ENCODE measurements around the gene EEF2K. TPM values are rescaled to one million over a fixed set of nuclear protein-coding genes. Genes with fewer than 3 reads are reported as not detected.

Gene EEF2K
- total and polyA plus RNA-seq, 4 donors: 5.6 to 40.8 (median 17.4) TPM

DNA sequence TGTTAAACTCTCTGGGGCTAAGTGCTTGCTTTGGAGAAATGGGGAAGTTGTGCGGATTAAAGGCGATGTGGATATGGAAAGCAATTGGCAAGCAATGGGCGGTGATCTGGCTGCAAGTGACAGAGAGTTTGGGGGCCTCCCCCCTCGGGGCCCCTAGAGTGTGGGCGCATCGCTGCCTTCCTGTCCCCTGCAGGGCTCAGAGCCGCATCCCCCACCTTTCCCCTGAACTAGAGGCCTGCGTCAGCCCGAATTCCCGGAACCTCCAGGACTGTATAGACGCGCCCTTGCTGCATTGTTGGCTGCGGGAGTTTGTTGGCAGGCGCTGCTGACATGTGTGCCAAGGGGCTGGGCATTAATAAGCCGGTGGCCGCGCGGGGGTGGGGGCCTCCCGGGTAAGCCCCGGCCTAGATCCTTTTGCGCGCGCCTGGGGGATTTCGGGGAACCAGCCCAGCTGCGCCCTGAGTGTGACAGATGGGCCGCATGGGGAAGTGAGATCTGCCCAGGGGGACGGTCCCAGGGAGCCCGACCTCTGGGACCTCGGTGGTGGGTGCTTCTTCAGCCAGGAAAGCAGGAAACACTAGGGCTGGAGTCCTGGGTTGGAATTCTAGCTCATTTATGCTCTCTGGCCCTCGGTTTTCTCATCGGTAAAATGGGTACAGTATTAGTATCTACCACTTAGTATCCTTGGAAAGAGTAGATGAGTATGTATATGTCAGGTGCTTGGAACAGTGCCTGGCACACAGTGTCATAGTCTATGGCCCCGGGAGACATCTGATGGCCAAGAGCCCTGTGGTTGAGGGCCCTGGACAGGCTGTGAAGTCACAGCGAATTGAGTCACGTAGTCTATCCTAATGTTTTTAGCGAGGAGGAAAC, 1.0 kb downstream of the EEF2K start:
- peak; percentile 55 for ATAC-seq (ENCODE audit: insufficient read depth, low FRiP score)

GRCh38 chr16:22207715-22208360, 1.8 kb downstream of the EEF2K start:
- WGBS, 2 donors: 55 to 72% methylated on average over 10 of the region's 10 CpGs
- no peaks in the 10 kb centered on the region for H3K27me3 ChIP-seq (ENCODE audit: control insufficient read depth in 3 of 3, insufficient read depth in 3 of 3, low read length in 2 of 3)
- peak overlapping the region; percentile 28 to 74 for H3K9ac ChIP-seq (ENCODE audit: insufficient read depth in 1 of 2, low read length in 2 of 2)
- H3K27ac ChIP-seq (ENCODE audit: low read depth in 1 of 2, low read length in 1 of 2): peak overlapping the region in 1 of 2 donors; percentile 96
- peaks cover 0 to 14% (median 8%) of the 10 kb centered on the region in 5 donors for H3K4me1 ChIP-seq (ENCODE audit: control insufficient read depth in 5 of 5, insufficient read depth in 5 of 5, low read length in 5 of 5)
- TF ChIP-seq, protein P1, sequence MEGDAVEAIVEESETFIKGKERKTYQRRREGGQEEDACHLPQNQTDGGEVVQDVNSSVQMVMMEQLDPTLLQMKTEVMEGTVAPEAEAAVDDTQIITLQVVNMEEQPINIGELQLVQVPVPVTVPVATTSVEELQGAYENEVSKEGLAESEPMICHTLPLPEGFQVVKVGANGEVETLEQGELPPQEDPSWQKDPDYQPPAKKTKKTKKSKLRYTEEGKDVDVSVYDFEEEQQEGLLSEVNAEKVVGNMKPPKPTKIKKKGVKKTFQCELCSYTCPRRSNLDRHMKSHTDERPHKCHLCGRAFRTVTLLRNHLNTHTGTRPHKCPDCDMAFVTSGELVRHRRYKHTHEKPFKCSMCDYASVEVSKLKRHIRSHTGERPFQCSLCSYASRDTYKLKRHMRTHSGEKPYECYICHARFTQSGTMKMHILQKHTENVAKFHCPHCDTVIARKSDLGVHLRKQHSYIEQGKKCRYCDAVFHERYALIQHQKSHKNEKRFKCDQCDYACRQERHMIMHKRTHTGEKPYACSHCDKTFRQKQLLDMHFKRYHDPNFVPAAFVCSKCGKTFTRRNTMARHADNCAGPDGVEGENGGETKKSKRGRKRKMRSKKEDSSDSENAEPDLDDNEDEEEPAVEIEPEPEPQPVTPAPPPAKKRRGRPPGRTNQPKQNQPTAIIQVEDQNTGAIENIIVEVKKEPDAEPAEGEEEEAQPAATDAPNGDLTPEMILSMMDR (IDR thresholded peaks at IDR 0.05; ENCODE audit: control extremely low read depth, extremely low read depth): no peak
- peak overlapping the region; percentile 78 for H3K4me3 ChIP-seq
- ATAC-seq (ENCODE audit: insufficient read depth, low FRiP score) (no peak), DNase-seq (no peak)
- H3K36me3 ChIP-seq (ENCODE audit: control insufficient read depth in 4 of 4, insufficient read depth in 4 of 4, low read length in 4 of 4): peaks cover 0 to 7% (median under 1%) of the 10 kb centered on the region in 4 donors
- H3K9me3 ChIP-seq (ENCODE audit: control insufficient read depth in 4 of 4, insufficient read depth in 3 of 4, low read length in 3 of 4): peaks cover 0 to 3% (median 0%) of the 10 kb centered on the region in 4 donors

More for the DNA sequence above, 1.0 kb downstream of the EEF2K start:
- WGBS, 2 donors: 6% methylated on average over 35 of the region's 35 CpGs
- no peaks in the 10 kb centered on the region for H3K27me3 ChIP-seq (ENCODE audit: control insufficient read depth in 3 of 3, insufficient read depth in 3 of 3, low read length in 2 of 3)
- peak overlapping the region; percentile 78 to 96 for H3K27ac ChIP-seq (ENCODE audit: low read depth in 1 of 2, low read length in 1 of 2)
- peaks cover 0 to 14% (median 8%) of the 10 kb centered on the region in 5 donors for H3K4me1 ChIP-seq (ENCODE audit: control insufficient read depth in 5 of 5, insufficient read depth in 5 of 5, low read length in 5 of 5)
- peaks cover 0 to 3% (median 0%) of the 10 kb centered on the region in 4 donors for H3K9me3 ChIP-seq (ENCODE audit: control insufficient read depth in 4 of 4, insufficient read depth in 3 of 4, low read length in 3 of 4)
- DNase-seq: peak; percentile 83 to 84 (median 83)
- H3K4me3 ChIP-seq: peak overlapping the region; percentile 78
- TF ChIP-seq, protein P1 (IDR thresholded peaks at IDR 0.05; ENCODE audit: control extremely low read depth, extremely low read depth): no peak
- peaks cover 0 to 7% (median 0%) of the 10 kb centered on the region in 4 donors for H3K36me3 ChIP-seq (ENCODE audit: control insufficient read depth in 4 of 4, insufficient read depth in 4 of 4, low read length in 4 of 4)
- H3K9ac ChIP-seq (ENCODE audit: insufficient read depth in 1 of 2, low read length in 2 of 2): peak overlapping the region; percentile 28 to 55

- TF ChIP-seq, protein P1 (IDR thresholded peaks at IDR 0.05; ENCODE audit: control extremely low read depth, extremely low read depth): no peak
- no peaks in the 10 kb centered on the region for H3K27me3 ChIP-seq (ENCODE audit: control insufficient read depth in 3 of 3, insufficient read depth in 3 of 3, low read length in 2 of 3)
- H3K4me1 ChIP-seq (ENCODE audit: control insufficient read depth in 5 of 5, insufficient read depth in 5 of 5, low read length in 5 of 5): peaks cover 0 to 14% (median 8%) of the 10 kb centered on the region in 5 donors
- no peak overlapping the region for H3K27ac ChIP-seq (ENCODE audit: low read depth in 1 of 2, low read length in 1 of 2)
- H3K36me3 ChIP-seq (ENCODE audit: control insufficient read depth in 4 of 4, insufficient read depth in 4 of 4, low read length in 4 of 4): peaks cover 0 to 7% (median 3%) of the 10 kb centered on the region in 4 donors
- H3K9me3 ChIP-seq (ENCODE audit: control insufficient read depth in 4 of 4, insufficient read depth in 3 of 4, low read length in 3 of 4): peaks cover 0 to 3% (median 0%) of the 10 kb centered on the region in 4 donors
- 96 to 97% methylated on average over 6 of the region's 6 CpGs for WGBS, 2 donors
- no peak for DNase-seq
- H3K4me3 ChIP-seq: no peak overlapping the region
- no peak for ATAC-seq (ENCODE audit: insufficient read depth, low FRiP score)
- H3K9ac ChIP-seq (ENCODE audit: insufficient read depth in 1 of 2, low read length in 2 of 2): no peak overlapping the region
Observed at GRCh38 chr16:22210285-22210684, 4.2 kb downstream of the EEF2K start.
